Prostate gland (tissue), 2 donors: ENCODE results near the gene SIRT3.

Experiments
- POLR2AphosphoS5 ChIP-seq: sonication (generic); formaldehyde crosslinking; IDR thresholded peaks from one replicate; pipeline ENCODE4 v1.6.1; 2017; ENCODE audit warnings: antibody characterized with exemption
- TF ChIP-seq, protein P1 (sequence below), 4 experiments: fragments of 200-600 bp in 2 of 4; fragments of 450-650 bp in 2 of 4; sonication (generic) in 2 of 4; IDR thresholded peaks; 1 replicate in 3 of 4; 2 replicates in 1 of 4; pipeline ENCODE4 v1.5.1; 2016 to 2019; ENCODE audit warnings: antibody characterized with exemption in 4 of 4, mild to moderate bottlenecking in 2 of 4, moderate library complexity in 2 of 4

DNA sequence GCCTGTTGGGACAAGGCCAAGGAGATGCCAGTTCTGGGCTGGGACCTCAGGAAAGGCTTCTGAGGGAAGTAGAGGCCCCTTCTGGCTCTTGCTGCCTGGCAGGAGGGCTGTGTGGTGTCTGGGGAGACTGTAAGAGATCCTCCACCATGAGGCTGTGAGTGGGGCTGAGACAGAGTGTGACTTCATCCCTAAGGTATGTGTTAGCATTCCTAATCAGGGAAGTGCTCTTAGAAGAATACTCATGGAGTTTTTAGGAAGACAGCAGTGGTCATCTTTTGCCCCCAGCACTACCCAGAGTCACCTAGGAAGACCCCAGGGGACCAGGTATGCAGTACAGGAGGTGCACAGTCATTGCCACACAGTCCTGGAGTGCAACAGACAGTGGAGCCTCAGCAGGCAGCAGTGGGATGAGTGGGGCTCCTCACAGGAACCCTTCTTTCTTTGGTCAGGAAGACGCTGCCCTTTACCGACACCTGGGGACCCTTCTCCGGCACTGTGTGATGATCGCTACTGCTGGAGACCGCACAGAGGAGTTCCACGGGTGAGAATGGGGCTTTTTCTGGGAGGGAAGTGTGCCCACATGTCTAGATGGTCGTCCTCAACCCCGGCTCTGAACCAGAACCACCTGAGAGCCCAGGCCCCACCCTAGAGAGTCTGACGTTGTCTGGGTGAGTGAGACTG, 25.9 kb downstream of the SIRT3 start:
- TF ChIP-seq, protein P1, sequence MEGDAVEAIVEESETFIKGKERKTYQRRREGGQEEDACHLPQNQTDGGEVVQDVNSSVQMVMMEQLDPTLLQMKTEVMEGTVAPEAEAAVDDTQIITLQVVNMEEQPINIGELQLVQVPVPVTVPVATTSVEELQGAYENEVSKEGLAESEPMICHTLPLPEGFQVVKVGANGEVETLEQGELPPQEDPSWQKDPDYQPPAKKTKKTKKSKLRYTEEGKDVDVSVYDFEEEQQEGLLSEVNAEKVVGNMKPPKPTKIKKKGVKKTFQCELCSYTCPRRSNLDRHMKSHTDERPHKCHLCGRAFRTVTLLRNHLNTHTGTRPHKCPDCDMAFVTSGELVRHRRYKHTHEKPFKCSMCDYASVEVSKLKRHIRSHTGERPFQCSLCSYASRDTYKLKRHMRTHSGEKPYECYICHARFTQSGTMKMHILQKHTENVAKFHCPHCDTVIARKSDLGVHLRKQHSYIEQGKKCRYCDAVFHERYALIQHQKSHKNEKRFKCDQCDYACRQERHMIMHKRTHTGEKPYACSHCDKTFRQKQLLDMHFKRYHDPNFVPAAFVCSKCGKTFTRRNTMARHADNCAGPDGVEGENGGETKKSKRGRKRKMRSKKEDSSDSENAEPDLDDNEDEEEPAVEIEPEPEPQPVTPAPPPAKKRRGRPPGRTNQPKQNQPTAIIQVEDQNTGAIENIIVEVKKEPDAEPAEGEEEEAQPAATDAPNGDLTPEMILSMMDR (IDR thresholded peaks at IDR 0.05), result no peak
- TF ChIP-seq POLR2AphosphoS5, result no peak
